Measurements from ENCODE around the gene SCAMP2.

The SCAMP2 gene

GRCh38 chr15:74794248-74794969 is 78.8 kb downstream of the SCAMP2 start:
- no peak for DNase-seq
